ENCODE data around the gene ZNG1A.

GRCh38 chr9:219670-220365 is 41.0 kb upstream of the ZNG1A start:
- TF ChIP-seq CTCF (IDR thresholded peaks at IDR 0.05; ENCODE audit: insufficient read depth, low read length, poor library complexity, severe bottlenecking) (no peak), EZH2phosphoT487 (conservative IDR thresholded peaks at IDR 0.05; ENCODE audit: low read length) (no peak)

Measured in SU-DHL-6 (cell line).